GM12891 (cell line): ENCODE results near the gene MRPL55.

ENCODE experiments used
- DNase-seq: peaks from one replicate; pipeline ENCODE4 v3.0.0; 2011; ENCODE audit warnings: low spot score; ENCODE audit not compliant: insufficient read length
- FAIRE-seq: peaks from 2 replicates; lab custom pipeline; 2011; peaks lifted over from hg19 to GRCh38; lab: Jason Lieb, UNC
- PAX5 ChIP-seq: IDR thresholded peaks from 2 replicates; pipeline ENCODE4 v1.6.1; 2011; ENCODE audit warnings: low read length, moderate library complexity, mild to moderate bottlenecking; ENCODE audit not compliant: insufficient read depth, severe bottlenecking
- POLR2A ChIP-seq: IDR thresholded peaks from 2 replicates; pipeline ENCODE4 v1.6.1; 2011; ENCODE audit warnings: low read depth, low read length, control low read depth
- POLR2AphosphoS5 ChIP-seq: IDR thresholded peaks from 2 replicates; pipeline ENCODE4 v1.6.1; 2011; ENCODE audit warnings: low read depth, low read length, control low read depth
- POU2F2 ChIP-seq: IDR thresholded peaks from 2 replicates; pipeline ENCODE4 v1.6.1; 2011; ENCODE audit warnings: low read depth, mild to moderate bottlenecking, control low read depth, low read length, moderate library complexity
- SPI1 ChIP-seq: IDR thresholded peaks from 2 replicates; pipeline ENCODE4 v1.6.1; 2011; ENCODE audit warnings: low read depth, low read length, control low read depth
- TAF1 ChIP-seq: IDR thresholded peaks from 2 replicates; pipeline ENCODE4 v1.6.1; 2011; ENCODE audit warnings: low read depth, low read length, control low read depth

Gene MRPL55

DNA sequence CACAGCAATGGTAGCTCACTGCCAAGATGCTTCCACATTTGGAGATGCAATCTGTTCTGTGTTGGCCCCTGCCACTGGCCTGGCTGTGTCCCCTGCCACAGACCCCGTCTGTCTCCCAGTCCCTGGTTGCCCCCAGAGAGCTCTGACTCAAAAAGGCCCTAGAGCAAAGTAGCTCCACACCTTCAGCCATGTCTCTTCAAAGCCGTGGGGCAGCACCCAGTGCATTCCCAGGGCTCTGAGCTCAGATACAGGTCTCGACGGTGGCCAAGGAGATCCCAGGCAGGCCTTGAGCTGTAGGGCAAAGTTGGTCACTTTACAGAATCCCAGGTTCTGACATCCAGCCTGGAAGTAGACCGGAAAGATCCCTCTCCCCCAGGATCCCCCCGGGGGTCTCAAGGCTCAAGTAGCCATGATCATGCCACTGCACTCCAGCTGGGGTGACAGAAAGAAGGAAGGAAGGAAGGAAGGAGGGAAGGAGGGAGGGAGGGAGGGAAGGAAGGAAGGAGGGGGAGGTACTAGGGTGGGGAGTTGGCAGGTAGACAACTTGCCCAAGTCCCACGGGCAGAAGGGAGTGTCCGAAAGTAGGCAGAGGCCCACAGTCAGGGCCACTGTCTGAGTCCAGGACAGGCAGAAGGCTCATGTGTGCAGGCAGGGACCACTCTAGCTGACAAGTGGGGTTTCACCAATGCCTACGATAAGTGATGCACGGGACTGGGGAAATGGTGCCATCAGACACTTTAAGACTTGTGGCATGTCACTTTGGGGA, 31.4 kb downstream of the MRPL55 start:
- FAIRE-seq (no peak), DNase-seq (no peak)

DNA sequence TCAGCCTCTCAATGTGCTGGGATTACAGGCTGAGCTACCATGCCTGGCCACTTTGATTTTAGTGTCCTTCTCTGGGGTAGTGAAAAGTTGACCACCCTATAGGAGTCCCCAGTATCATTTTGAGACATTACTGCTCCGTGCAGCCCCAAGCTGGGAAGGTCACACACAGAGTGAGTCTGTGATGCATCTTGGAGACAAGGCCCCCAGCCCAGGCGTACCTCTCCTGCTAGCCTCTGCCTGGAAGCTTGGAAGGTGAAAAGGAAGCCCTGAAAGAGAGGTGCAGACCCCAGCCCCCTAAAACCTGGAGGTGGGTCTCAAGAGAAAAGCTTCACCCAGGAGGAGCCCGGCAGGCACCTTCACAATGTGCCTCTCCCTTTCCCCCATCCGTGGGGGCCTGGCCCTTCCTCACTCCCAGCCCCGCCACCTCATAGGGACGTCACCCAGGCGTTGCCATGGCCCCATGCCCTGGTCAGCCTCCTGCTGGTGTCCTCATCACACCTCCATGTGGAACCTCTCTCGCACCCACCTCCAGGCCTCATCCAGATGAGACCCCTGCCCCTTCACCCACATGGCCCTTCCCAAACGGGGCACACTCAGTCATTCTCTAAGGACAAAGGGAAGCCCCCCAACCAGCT, 32.2 kb downstream of the MRPL55 start:
- TF ChIP-seq POU2F2 (no peak), TAF1 (no peak), PAX5 (no peak), SPI1 (no peak)
- DNase-seq: no peak
- FAIRE-seq: no peak

More for the DNA sequence above, 31.4 kb downstream of the MRPL55 start:
- TF ChIP-seq PAX5: no peak
- TF ChIP-seq POU2F2: no peak
- no peak for TF ChIP-seq POLR2A
- TF ChIP-seq POLR2AphosphoS5: no peak
- no peak for TF ChIP-seq TAF1
- TF ChIP-seq SPI1: no peak

DNA sequence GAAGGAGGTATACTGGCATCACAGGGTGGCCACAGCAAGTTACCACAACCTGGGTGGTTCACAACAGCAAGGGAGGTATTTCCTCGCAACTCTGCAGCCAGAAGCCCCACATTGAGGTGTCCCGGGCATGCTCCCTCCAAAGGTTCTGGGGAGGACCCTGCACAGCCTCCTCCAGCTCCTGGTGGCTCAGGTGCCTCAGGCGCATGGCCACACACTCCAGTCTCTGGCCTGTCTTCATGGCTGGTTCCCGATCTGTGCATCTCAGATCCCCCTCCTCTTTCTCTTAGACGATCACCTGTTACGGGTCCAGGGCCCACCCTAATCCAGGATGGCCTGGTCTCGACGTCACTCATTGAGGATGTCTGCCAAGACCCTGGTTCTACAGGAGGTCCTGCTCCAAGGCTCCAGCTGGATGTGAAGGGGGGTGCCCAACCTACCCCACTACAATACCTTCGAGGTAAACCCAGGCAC, 33.3 kb downstream of the MRPL55 start:
- FAIRE-seq: no peak
- TF ChIP-seq POLR2AphosphoS5 (no peak), TAF1 (no peak), SPI1 (no peak), POLR2A (no peak), PAX5 (no peak), POU2F2 (no peak)
- DNase-seq: no peak

DNA sequence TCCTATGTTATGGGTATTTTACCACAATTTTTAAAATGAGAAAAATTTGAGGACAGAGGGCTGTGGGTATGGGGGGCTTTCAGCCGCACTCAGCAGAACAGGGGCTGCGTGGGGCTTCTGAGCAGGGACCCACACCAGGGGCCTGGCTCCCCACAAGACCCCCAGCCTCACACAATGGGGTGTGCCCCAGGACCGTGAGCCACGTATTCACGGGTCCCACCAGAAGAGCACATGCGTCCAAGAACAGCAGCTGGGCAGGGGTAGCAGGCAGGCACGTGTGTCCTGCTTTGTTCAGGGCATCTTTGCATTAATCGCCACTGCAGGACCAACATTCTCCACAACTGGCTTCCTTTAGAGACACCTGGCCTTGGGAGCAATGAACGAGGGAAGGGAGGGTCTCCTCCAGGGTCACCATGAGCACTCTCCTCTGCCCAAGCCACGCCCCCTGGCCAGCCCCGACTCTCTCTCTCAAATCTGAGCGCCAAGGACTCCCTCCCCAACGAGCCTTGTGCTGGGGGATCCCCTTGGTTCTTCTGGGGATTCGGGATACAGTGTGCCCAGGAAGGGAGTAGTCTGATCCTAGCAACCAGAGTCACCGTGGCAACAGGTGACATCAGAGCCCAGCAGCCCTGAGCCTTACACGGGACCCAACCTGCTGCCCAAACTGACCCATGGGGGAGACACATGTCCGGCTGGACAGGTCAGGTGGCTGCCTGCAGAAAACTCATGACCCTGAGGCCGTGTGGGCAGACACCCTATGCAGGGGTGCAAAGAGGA, 34.0 kb downstream of the MRPL55 start:
- FAIRE-seq: no peak
- no peak for DNase-seq
- no peak for TF ChIP-seq POLR2A

DNA sequence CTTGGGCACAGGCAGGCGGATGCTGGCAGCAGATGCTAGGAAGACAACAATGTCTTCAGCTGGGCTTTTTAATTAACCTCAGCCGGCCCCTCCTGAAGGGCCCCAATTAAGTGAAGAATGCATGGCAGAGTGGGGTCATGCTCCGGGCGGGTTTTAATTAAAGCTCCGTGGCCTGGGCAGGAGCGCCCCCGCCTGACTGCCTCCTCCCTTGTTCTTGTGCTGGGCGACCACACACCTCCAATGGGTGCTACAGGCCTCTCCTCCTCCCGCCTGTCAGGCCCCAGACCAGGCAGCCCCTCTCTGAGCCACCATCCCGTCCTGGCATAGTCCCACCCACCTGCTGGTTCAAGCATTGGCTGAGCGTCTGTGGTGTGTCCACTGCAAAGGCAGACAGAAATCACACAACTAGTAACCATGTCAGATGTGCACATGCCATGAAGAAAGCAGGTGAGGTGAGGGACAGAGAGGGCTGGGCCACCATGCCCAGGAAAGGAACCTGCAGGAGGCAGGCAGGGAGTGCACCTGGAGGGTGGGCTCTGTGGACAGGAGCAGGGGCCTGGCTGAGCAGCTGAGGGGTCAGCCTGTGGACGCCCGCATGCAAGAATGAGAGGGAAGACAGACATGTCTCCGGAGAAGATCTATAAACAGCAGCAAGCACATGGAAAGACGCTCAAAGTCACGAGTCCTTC, 35.1 kb downstream of the MRPL55 start:
- TF ChIP-seq POU2F2: no peak
- TF ChIP-seq SPI1: no peak
- no peak for TF ChIP-seq TAF1
- no peak for TF ChIP-seq POLR2AphosphoS5
- TF ChIP-seq PAX5: no peak
- no peak for TF ChIP-seq POLR2A
- no peak for FAIRE-seq
- DNase-seq: no peak

DNA sequence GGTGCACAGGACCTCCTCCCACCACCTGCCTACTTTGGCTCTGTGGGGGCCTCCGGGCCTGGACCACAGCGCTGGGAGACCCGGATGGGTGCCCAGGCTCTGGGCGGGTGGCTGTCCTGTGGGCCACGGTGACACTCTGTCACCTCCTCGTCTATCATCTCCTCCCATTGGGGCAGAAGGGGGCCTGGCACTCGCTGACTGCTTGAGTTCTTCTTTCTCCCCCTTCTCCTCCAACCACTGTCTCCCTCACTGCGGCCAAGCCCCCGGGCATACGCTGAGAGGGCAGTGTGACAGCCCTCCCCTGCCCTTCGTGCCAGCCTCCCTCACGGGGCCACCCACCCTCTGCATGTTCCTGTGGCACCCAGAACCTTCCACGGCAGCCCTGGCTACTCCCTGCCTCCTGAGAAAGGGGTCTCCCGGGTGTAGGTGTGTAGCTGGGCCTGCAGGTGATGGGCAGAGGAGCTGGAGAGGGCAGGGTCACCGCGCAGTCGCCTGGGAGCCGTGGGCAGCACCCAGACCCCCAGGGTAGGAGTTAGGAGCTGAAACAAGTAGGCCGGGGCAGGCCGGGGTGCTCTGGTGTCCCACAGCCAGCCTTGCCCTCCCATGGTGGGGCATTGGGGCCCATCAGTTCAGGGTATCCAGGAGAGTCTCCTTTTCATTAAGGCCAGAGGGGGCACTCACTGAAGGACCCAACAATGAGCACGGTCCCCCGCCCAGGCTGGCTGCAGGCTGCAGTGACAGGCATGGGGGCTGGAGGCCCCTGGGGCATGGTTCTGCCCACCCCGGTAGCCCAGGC, 35.8 kb downstream of the MRPL55 start:
- no peak for FAIRE-seq
- no peak for DNase-seq
- TF ChIP-seq POU2F2 (no peak), SPI1 (no peak), TAF1 (no peak), PAX5 (no peak), POLR2AphosphoS5 (no peak), POLR2A (no peak)

DNA sequence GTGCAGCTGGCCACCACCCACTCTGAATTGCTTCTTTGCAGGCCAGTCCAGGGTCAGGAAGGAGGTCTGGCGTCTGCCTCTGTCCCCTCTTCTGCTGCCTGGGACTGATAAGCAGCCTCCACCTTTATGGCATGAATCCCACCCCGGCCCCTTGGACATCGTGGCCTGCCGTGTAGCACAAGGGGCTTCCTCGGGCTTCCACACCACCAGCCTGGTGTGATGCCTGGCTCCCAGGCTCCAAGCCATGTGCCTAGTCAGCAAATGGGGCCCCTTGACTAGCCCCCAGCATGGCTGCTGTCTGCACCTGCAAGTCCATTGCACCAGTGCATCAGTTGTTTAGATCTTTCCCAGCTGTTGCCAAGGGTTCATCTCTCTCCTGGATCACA, 36.4 kb downstream of the MRPL55 start:
- TF ChIP-seq PAX5 (no peak), SPI1 (no peak), TAF1 (no peak), POLR2A (no peak), POLR2AphosphoS5 (no peak), POU2F2 (no peak)
- DNase-seq (no peak), FAIRE-seq (no peak)

DNA sequence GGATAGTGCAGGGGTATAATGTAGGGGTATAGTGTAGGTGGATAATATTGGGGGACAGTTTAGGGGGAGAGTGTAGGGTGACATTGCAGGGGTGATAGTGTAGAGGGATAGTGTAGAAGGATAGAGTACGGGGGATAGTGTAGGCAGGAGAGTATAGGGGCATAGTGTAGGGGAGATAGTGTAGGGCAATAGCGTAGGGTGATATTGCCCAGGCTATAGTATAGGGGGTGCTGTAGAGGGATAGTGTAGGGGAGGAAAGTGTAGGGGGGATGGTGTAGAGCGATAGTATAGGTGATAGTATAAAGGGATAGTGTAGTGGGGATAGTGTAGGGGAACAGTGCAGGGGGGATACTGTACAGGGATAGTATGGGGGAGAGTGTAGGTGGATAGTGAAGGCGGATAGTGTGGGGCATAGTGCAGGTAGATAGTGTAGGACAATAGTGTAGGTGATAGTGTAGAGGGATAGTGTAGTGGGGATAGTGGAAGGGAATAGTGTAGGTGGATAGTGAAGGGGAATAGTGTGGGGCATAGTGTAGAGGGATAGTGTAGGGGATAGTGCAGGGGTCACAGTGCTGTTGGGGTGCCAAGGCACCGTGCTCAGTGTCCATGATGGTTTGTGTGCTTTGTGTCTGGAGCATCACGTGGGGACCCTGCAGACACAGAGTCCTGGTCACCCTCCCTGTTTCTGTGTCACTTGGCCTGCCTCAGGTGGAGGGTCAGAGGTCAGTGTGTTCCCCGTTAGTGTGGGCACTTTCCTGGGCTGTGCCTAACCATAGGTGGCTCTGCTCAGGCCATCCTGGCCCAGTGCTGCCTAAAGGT, 37.1 kb downstream of the MRPL55 start:
- no peak for TF ChIP-seq POU2F2
- DNase-seq (no peak), FAIRE-seq (peak; percentile 52)

DNA sequence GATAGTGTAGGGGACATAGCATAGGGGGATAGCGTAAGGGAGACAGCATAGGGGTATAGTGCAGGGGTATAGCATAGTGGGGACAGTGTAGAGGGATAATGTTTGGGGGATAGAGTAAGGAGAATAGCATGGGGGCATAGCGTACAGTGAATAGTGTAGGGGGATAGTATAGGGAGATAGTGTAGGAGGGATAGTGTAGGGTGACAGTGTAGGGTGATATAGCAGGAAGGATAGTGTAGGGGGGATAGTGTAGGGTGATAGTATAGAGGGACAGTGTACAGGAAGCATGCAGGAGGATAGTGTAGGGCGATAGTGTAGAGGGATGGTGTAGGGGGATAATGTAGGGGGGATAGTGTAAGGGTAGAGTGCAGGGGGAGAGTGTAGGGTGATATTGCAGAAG, 38.2 kb downstream of the MRPL55 start:
- DNase-seq (no peak), FAIRE-seq (no peak)
- TF ChIP-seq TAF1 (no peak), SPI1 (no peak), POU2F2 (no peak), POLR2A (no peak), POLR2AphosphoS5 (no peak), PAX5 (no peak)
